ENCODE measurements around the gene LAMA4. TPM values are rescaled to one million over a fixed set of nuclear protein-coding genes. Genes with fewer than 3 reads are reported as not detected.

The LAMA4 gene
- total RNA-seq, 1 experiment from 2014 or later = 1.1 TPM

GRCh38 chr6:112243861-112244827, 10.2 kb downstream of the LAMA4 start:
- peaks cover 12% of the 10 kb centered on the region; the same call in 1 of the 2 replicates for H3K4me1 ChIP-seq (ENCODE audit: insufficient read depth, low read length)
- no peaks in the 10 kb centered on the region for H3K23me2 ChIP-seq (ENCODE audit: insufficient read length, low read depth, low read length, poor library complexity, severe bottlenecking)
- H2BK20ac ChIP-seq (ENCODE audit: low read depth, low read length, poor library complexity, severe bottlenecking) = no peak overlapping the region
- no peak overlapping the region for H3K4me2 ChIP-seq (ENCODE audit: insufficient read depth, insufficient read length, low read length)
- H3T11ph ChIP-seq (ENCODE audit: low read length) = no peak overlapping the region
- H3K56ac ChIP-seq (ENCODE audit: insufficient read length, low read depth, low read length) = no peak overlapping the region
- no peak overlapping the region for H3K9ac ChIP-seq (ENCODE audit: extremely low read depth, insufficient read length, low read length)
- H3K9me3 ChIP-seq (ENCODE audit: control insufficient read depth, low read depth, low read length) = no peaks in the 10 kb centered on the region
- H3K23ac ChIP-seq (ENCODE audit: insufficient read length, low read depth, low read length) = no peak overlapping the region
- no peak overlapping the region for H4K91ac ChIP-seq (ENCODE audit: insufficient read length, low read depth, low read length)
- H2AK5ac ChIP-seq (ENCODE audit: insufficient read length, low read length) = peak overlapping the region; percentile 32
- no peak overlapping the region for H3K18ac ChIP-seq (ENCODE audit: insufficient read length, low read depth, low read length)
- H4K5ac ChIP-seq (ENCODE audit: insufficient read length, low read depth, low read length) = no peak overlapping the region
- H3K79me2 ChIP-seq (ENCODE audit: insufficient read depth, low read length) = no peaks in the 10 kb centered on the region
- no CpG with 5 or more reads among the region's 11 CpGs for WGBS (ENCODE audit: extremely low coverage, insufficient read length, low lambda C conversion rate)
- no peaks in the 10 kb centered on the region for H4K20me1 ChIP-seq (ENCODE audit: control insufficient read depth, insufficient read depth, insufficient read length)
- Mint-ChIP-seq H3K9me3 (no peaks in the 10 kb centered on the region), H3K4me3 (no peak overlapping the region), H3K4me1 (peaks cover 18% of the 10 kb centered on the region in 2 experiments), H3K27ac (no peak overlapping the region), H3K27me3 (ENCODE audit: low read depth) (no peaks in the 10 kb centered on the region), H3K36me3 (ENCODE audit: insufficient read depth in 1 of 3, low read depth in 3 of 3) (no peaks in the 10 kb centered on the region)
- no peaks in the 10 kb centered on the region for H3K27me3 ChIP-seq (ENCODE audit: insufficient read depth, low read length)
- TF ChIP-seq CTCF (conservative IDR thresholded peaks at IDR 0.05) = no peak
- no peak overlapping the region for H4K8ac ChIP-seq (replicated peaks; ENCODE audit: insufficient read length, low read depth, low read length)
- no peak overlapping the region for H2BK12ac ChIP-seq (ENCODE audit: insufficient read length, low read depth, low read length)
- no peak overlapping the region for H2AFZ ChIP-seq (ENCODE audit: low read length)
- no peak overlapping the region for H2BK15ac ChIP-seq (ENCODE audit: low read depth, low read length)
- H3K79me1 ChIP-seq (ENCODE audit: insufficient read depth, low read depth, low read length, poor library complexity, severe bottlenecking) = no peaks in the 10 kb centered on the region
- DNase-seq = no peak
- no peak overlapping the region for H3K27ac ChIP-seq (ENCODE audit: insufficient read length, low read depth, low read length)
- H2BK120ac ChIP-seq (ENCODE audit: low read depth, low read length, poor library complexity, severe bottlenecking) = no peak overlapping the region
- no peak overlapping the region for H2BK5ac ChIP-seq (ENCODE audit: insufficient read length, low read length)
- no peak overlapping the region for H3K4ac ChIP-seq (ENCODE audit: low read depth, low read length)
- H3K14ac ChIP-seq (ENCODE audit: insufficient read depth, low read length) = no peak overlapping the region
